Stomach (tissue), 9 donors: Measurements from ENCODE around the gene HTR3A. TPM values are rescaled to one million over a fixed set of nuclear protein-coding genes. Genes with fewer than 3 reads are reported as not detected.

Source experiments
- DNase-seq, 2 donors: peaks; one replicate each; pipeline versions ENCODE4 v3.0.0 to v3.0.0-alpha.2; 2013 to 2019
- H3K27ac ChIP-seq, 5 donors: fragments of 200-600 bp in 4 of 5; sonication (generic) in 4 of 5; one replicate each; pipeline ENCODE4 v1.5.1; 2013 to 2019; ENCODE audit warnings: mild to moderate bottlenecking in 1 of 5, moderate library complexity in 1 of 5
- H3K27me3 ChIP-seq, 3 donors: fragments of 200-600 bp; sonication (generic); one replicate each; pipeline ENCODE4 v1.5.1; 2017 to 2019; ENCODE audit warnings: mixed run types in 1 of 3
- H3K36me3 ChIP-seq, 4 donors: fragments of 200-600 bp; sonication (generic); 1 replicate in 3 of 4; 2 replicates in 1 of 4; pipeline ENCODE4 v1.5.1; 2016 to 2019
- H3K4me1 ChIP-seq, 4 donors: fragments of 200-600 bp; sonication (generic); one replicate each; pipeline ENCODE4 v1.5.1; 2016 to 2019
- H3K4me3 ChIP-seq, 4 donors: fragments of 200-600 bp; sonication (generic) in 3 of 4; one replicate each; pipeline ENCODE4 v1.5.1; 2016 to 2019; ENCODE audit warnings: mild to moderate bottlenecking in 1 of 4
- H3K9me3 ChIP-seq, 4 donors: fragments of 200-600 bp; sonication (generic); one replicate each; pipeline ENCODE4 v1.5.1; 2016 to 2019
- CTCF ChIP-seq, 7 experiments: fragments of 450-650 bp in 4 of 7; fragments of 200-600 bp in 3 of 7; sonication (generic) in 3 of 7; IDR thresholded peaks; one replicate each; pipeline ENCODE4 v1.5.1; 2016 to 2019; ENCODE audit warnings: antibody characterized with exemption in 7 of 7, control low read depth in 2 of 7, mild to moderate bottlenecking in 1 of 7
- EP300 ChIP-seq: sonication (generic); formaldehyde crosslinking; IDR thresholded peaks from one replicate; pipeline ENCODE4 v1.6.1; 2017; ENCODE audit warnings: antibody characterized with exemption
- POLR2A ChIP-seq, 4 donors: fragments of 450-650 bp; IDR thresholded peaks; one replicate each; pipeline ENCODE4 v1.6.1; 2016; ENCODE audit warnings: antibody characterized with exemption in 4 of 4, control low read depth in 2 of 4, mild to moderate bottlenecking in 1 of 4, moderate library complexity in 1 of 4
- POLR2AphosphoS5 ChIP-seq, 3 donors: sonication (generic); formaldehyde crosslinking; IDR thresholded peaks; one replicate each; pipeline ENCODE4 v1.6.1; 2016; ENCODE audit warnings: antibody characterized with exemption in 3 of 3
- WGBS, 5 donors: extraction: QIAGEN DNeasy Blood & Tissue Kit in 3 of 5; methylation state at CpG; one replicate each; pipeline versions ENCODE4 v1.1.5 to v1.1.7; 2013 to 2018; 5-methylcytosine and 5-hydroxymethylcytosine counted together
- intact Hi-C: fragments of 100-400 bp; cut with DNase I; formaldehyde crosslinking; loops from one replicate; pipeline ENCODE4 v1.15.1; 2023; ENCODE audit warnings: low total_unique reads
- polyA plus RNA-seq, 3 donors: library from polyadenylated mRNA; stranded (reverse); fragments of 200-250 nt; gene quantifications; one replicate each; pipeline ENCODE4 v1.2.3, GENCODE V29; 2013
- total RNA-seq, 5 donors: library from RNA; depleted of rRNA; stranded (reverse); fragments of >200 nt; gene quantifications; one replicate each; pipeline versions ENCODE4 v1.1.0 to v1.2.3, GENCODE V29; 2014 to 2016
- donor health status: healthy with polysubstance abuse.
- donor health status: Bipolar disorder and iron deficiency.
- donor health status: healthy.

The HTR3A gene
- total and polyA plus RNA-seq, 8 donors, result 0.30 to 1.9 (median 1.7) TPM; not detected in 5

GRCh38 chr11:113979431-113979830 lies 4.5 kb downstream of the HTR3A start:
- 45 to 68% (median 50%) methylated on average over 1 of the region's 1 CpG for WGBS, 5 donors
- Histone ChIP-seq H3K27me3 (peaks cover 0 to 36% (median 9%) of the 10 kb centered on the region in 3 donors), H3K4me1 (peaks cover 0 to 11% (median 7%) of the 10 kb centered on the region in 4 donors), H3K4me3 (no peak overlapping the region), H3K27ac (no peak overlapping the region), H3K9me3 (no peaks in the 10 kb centered on the region), H3K36me3 (no peaks in the 10 kb centered on the region)
- intact Hi-C loops, result no loop called here
- TF ChIP-seq EP300, result no peak
- no peak for TF ChIP-seq POLR2A (IDR thresholded peaks at IDR 0.05)
- no peak for TF ChIP-seq POLR2AphosphoS5 (IDR thresholded peaks at IDR 0.05)
- TF ChIP-seq CTCF (IDR thresholded peaks at IDR 0.05), result no peak
- DNase-seq, result peak in 1 of 2 donors; percentile 23

DNA sequence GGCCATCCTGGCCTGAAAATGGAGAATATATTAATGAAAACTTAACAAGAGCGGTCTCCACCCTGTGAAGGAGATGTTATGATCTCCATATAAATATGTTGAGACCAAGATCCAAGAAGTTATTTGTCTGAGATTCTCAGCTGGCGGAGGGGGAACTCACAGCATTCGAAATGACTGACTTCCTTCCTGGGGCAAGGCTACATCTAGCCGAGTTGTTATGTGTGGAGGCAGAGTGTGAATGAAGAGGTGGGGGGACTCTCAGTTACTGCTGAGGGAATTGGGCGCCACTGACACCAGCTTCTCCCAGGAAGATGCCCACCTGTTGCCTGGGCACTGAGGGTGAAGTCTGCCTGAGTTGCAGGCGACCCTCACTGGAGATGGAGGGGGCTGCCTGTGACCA lies 5.9 kb downstream of the HTR3A start:
- 65 to 73% (median 67%) methylated on average over 5 to 6 of the region's 6 CpGs for WGBS, 5 donors
- Histone ChIP-seq H3K27ac (no peak overlapping the region), H3K27me3 (peaks cover 0 to 38% (median 9%) of the 10 kb centered on the region in 3 donors), H3K36me3 (no peaks in the 10 kb centered on the region), H3K4me1 (no peaks in the 10 kb centered on the region), H3K4me3 (no peak overlapping the region), H3K9me3 (no peaks in the 10 kb centered on the region)
- no peak for TF ChIP-seq CTCF (IDR thresholded peaks at IDR 0.05)
- TF ChIP-seq POLR2AphosphoS5 (IDR thresholded peaks at IDR 0.05), result no peak
- TF ChIP-seq EP300, result no peak
- no peak for TF ChIP-seq POLR2A (IDR thresholded peaks at IDR 0.05)
- intact Hi-C loops, result no loop called here
- no peak for DNase-seq

GRCh38 chr11:113982306-113982705 lies 7.4 kb downstream of the HTR3A start:
- H3K9me3 ChIP-seq, result no peaks in the 10 kb centered on the region
- no peak overlapping the region for H3K4me3 ChIP-seq
- H3K36me3 ChIP-seq, result no peaks in the 10 kb centered on the region
- intact Hi-C loops, result no loop called here
- H3K27me3 ChIP-seq, result peaks cover 0 to 53% (median 9%) of the 10 kb centered on the region in 3 donors
- no peak overlapping the region for H3K27ac ChIP-seq
- no peak for TF ChIP-seq CTCF (IDR thresholded peaks at IDR 0.05)
- no peak for TF ChIP-seq POLR2A (IDR thresholded peaks at IDR 0.05)
- no peak for TF ChIP-seq EP300
- no peak for TF ChIP-seq POLR2AphosphoS5 (IDR thresholded peaks at IDR 0.05)
- H3K4me1 ChIP-seq, result no peaks in the 10 kb centered on the region
- DNase-seq, result no peak

GRCh38 chr11:113984781-113985180 lies 9.9 kb downstream of the HTR3A start:
- H3K27me3 ChIP-seq, result peaks cover 0 to 40% (median 3%) of the 10 kb centered on the region in 3 donors
- H3K27ac ChIP-seq, result no peak overlapping the region
- DNase-seq, result no peak
- no peaks in the 10 kb centered on the region for H3K36me3 ChIP-seq
- TF ChIP-seq POLR2A (IDR thresholded peaks at IDR 0.05) (no peak), EP300 (no peak), POLR2AphosphoS5 (IDR thresholded peaks at IDR 0.05) (no peak), CTCF (IDR thresholded peaks at IDR 0.05) (no peak)
- intact Hi-C loops, result no loop called here
- H3K4me3 ChIP-seq, result no peak overlapping the region
- no peaks in the 10 kb centered on the region for H3K9me3 ChIP-seq
- no peaks in the 10 kb centered on the region for H3K4me1 ChIP-seq
- WGBS, 5 donors, result 64 to 83% (median 75%) methylated on average over 6 of the region's 6 CpGs
